Tibial nerve (tissue), 4 donors: ENCODE results near the gene ZNF860. TPM values are rescaled to one million over a fixed set of nuclear protein-coding genes. Genes with fewer than 3 reads are reported as not detected.

ENCODE experiments used
- DNase-seq, 2 donors: peaks; one replicate each; pipeline ENCODE4 v3.0.0-alpha.2; 2019; ENCODE audit warnings: low spot score in 2 of 2
- H3K27ac ChIP-seq, 4 donors: fragments of 200-600 bp; sonication (generic) in 3 of 4; one replicate each; pipeline ENCODE4 v1.5.1; 2017 to 2019; ENCODE audit warnings: mild to moderate bottlenecking in 1 of 4
- H3K27me3 ChIP-seq, 2 donors: fragments of 200-600 bp; sonication (generic) in 1 of 2; one replicate each; pipeline versions ENCODE4 v1.5.1 to v1.6.0; 2017 to 2019
- H3K36me3 ChIP-seq, 3 donors: fragments of 200-600 bp; sonication (generic); one replicate each; pipeline ENCODE4 v1.5.1; 2018 to 2019
- H3K4me1 ChIP-seq, 4 donors: fragments of 200-600 bp; sonication (generic) in 3 of 4; one replicate each; pipeline ENCODE4 v1.5.1; 2017 to 2019
- H3K4me3 ChIP-seq, 4 donors: fragments of 200-600 bp; sonication (generic) in 3 of 4; one replicate each; pipeline ENCODE4 v1.5.1; 2017 to 2019; ENCODE audit warnings: mild to moderate bottlenecking in 1 of 4, moderate library complexity in 1 of 4
- H3K9me3 ChIP-seq, 4 donors: fragments of 200-600 bp; sonication (generic) in 3 of 4; one replicate each; pipeline ENCODE4 v1.5.1; 2017 to 2019
- EP300 ChIP-seq, 2 donors: sonication (generic); formaldehyde crosslinking; IDR thresholded peaks; one replicate each; pipeline ENCODE4 v1.6.1; 2017; ENCODE audit warnings: antibody characterized with exemption in 2 of 2, mild to moderate bottlenecking in 1 of 2
- POLR2A ChIP-seq, 2 donors: fragments of 450-650 bp; IDR thresholded peaks; one replicate each; pipeline ENCODE4 v1.6.1; 2017; ENCODE audit warnings: antibody characterized with exemption in 2 of 2, mild to moderate bottlenecking in 2 of 2, moderate library complexity in 2 of 2
- WGBS, 2 donors: methylation state at CpG; one replicate each; pipeline ENCODE4 v1.1.5; 2018; 5-methylcytosine and 5-hydroxymethylcytosine counted together
- total RNA-seq, 4 donors: library from RNA; depleted of rRNA; stranded (reverse); fragments of >200 nt; gene quantifications; one replicate each; pipeline ENCODE4 v1.1.0, GENCODE V29; 2016
- TF ChIP-seq, protein P1 (sequence below), 5 experiments: fragments of 200-600 bp in 3 of 5; fragments of 450-650 bp in 2 of 5; sonication (generic) in 3 of 5; IDR thresholded peaks; one replicate each; pipeline ENCODE4 v1.5.1; 2016 to 2019; ENCODE audit warnings: antibody characterized with exemption in 5 of 5, mild to moderate bottlenecking in 3 of 5, moderate library complexity in 2 of 5

Gene ZNF860
- total RNA-seq, 4 donors from 2014 or later: 0.84 to 1.8 (median 1.3) TPM

- TF ChIP-seq POLR2A (IDR thresholded peaks at IDR 0.05) (no peak), EP300 (IDR thresholded peaks at IDR 0.05) (no peak)
- TF ChIP-seq, protein P1, sequence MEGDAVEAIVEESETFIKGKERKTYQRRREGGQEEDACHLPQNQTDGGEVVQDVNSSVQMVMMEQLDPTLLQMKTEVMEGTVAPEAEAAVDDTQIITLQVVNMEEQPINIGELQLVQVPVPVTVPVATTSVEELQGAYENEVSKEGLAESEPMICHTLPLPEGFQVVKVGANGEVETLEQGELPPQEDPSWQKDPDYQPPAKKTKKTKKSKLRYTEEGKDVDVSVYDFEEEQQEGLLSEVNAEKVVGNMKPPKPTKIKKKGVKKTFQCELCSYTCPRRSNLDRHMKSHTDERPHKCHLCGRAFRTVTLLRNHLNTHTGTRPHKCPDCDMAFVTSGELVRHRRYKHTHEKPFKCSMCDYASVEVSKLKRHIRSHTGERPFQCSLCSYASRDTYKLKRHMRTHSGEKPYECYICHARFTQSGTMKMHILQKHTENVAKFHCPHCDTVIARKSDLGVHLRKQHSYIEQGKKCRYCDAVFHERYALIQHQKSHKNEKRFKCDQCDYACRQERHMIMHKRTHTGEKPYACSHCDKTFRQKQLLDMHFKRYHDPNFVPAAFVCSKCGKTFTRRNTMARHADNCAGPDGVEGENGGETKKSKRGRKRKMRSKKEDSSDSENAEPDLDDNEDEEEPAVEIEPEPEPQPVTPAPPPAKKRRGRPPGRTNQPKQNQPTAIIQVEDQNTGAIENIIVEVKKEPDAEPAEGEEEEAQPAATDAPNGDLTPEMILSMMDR (IDR thresholded peaks at IDR 0.05): no peak
- Histone ChIP-seq H3K36me3 (no peaks in the 10 kb centered on the region), H3K27me3 (no peaks in the 10 kb centered on the region), H3K4me1 (peaks cover 0 to 13% (median 5%) of the 10 kb centered on the region in 4 donors), H3K27ac (no peak overlapping the region), H3K4me3 (no peak overlapping the region), H3K9me3 (no peaks in the 10 kb centered on the region)
- 65 to 79% methylated on average over 5 of the region's 5 CpGs for WGBS, 2 donors
- no peak for DNase-seq
Measured at GRCh38 chr3:31974471-31974870, 7.1 kb upstream of the ZNF860 start.

DNA sequence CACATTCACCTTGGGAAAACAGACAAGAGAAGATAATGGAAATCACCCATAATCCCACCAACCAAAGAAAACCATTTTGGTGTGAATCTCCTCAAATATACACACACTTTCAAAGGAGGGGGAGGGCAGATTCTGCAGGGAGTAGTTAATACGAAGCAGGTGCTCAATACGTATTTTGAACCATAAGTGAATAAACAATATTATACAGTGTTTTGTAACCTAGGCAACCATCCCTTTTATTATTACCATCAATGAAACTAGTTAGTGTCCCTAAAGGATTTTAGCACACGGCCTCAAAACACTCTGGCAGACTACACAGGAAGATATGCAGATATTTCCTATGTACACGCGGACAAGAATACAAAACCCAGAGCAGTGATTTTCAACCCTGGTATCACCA is 6.6 kb upstream of the ZNF860 start:
- WGBS, 2 donors: 78 to 86% methylated on average over 5 of the region's 5 CpGs
- no peaks in the 10 kb centered on the region for H3K27me3 ChIP-seq
- DNase-seq: no peak

DNA sequence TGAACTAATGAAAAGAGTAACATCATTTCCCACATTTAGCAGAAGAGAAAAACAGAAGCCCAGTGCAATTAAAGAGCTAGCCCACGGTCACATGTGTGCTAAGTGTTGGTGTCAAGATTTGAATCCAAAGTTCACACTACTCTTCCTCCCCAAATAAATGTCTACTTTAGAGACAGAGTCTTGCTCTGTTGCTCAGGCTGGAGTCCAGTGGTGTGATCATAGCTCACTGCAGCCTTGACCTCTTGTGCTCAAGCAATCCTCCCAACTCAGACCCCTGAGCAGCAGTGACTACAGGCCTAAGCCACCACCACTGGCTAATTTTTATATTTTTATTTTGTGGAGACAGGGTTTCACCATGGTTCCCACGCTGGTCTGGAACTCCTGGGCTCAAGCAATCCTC is 5.2 kb upstream of the ZNF860 start:
- no peaks in the 10 kb centered on the region for H3K36me3 ChIP-seq
- H3K4me1 ChIP-seq: peaks cover 0 to 23% (median 11%) of the 10 kb centered on the region in 4 donors
- DNase-seq: no peak
- TF ChIP-seq, protein P1 (IDR thresholded peaks at IDR 0.05): no peak
- TF ChIP-seq POLR2A (IDR thresholded peaks at IDR 0.05) (no peak), EP300 (IDR thresholded peaks at IDR 0.05) (no peak)
- 86 to 100% methylated on average over 2 of the region's 2 CpGs for WGBS, 2 donors
- H3K4me3 ChIP-seq: no peak overlapping the region
- no peaks in the 10 kb centered on the region for H3K27me3 ChIP-seq
- no peaks in the 10 kb centered on the region for H3K9me3 ChIP-seq
- H3K27ac ChIP-seq: no peak overlapping the region

More for the DNA sequence above, 6.6 kb upstream of the ZNF860 start:
- H3K9me3 ChIP-seq: no peaks in the 10 kb centered on the region
- H3K4me3 ChIP-seq: no peak overlapping the region
- H3K27ac ChIP-seq: no peak overlapping the region
- H3K36me3 ChIP-seq: no peaks in the 10 kb centered on the region
- no peak for TF ChIP-seq POLR2A (IDR thresholded peaks at IDR 0.05)
- no peak for TF ChIP-seq EP300 (IDR thresholded peaks at IDR 0.05)
- TF ChIP-seq, protein P1 (IDR thresholded peaks at IDR 0.05): no peak
- peaks cover 0 to 17% (median 8%) of the 10 kb centered on the region in 4 donors for H3K4me1 ChIP-seq

DNA sequence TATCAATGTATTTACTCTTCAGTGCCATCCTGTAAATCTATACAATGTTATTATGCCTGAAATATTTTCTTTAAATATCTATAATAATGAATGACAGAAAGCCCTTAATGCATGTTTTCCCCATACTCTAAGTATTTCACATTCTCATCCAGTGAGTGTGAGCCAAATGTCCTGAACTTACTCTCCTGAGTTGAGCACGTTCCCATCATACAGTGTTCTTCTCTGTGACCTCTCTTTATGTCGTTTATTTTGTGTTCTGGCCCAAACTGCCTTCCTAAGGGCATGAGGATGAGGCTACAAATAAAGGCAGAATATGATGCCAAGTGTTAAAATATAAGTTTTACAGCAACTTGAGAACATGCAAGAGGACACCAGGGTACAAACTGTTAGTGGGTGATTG is 3.8 kb upstream of the ZNF860 start:
- Histone ChIP-seq H3K27me3 (no peaks in the 10 kb centered on the region), H3K36me3 (no peaks in the 10 kb centered on the region), H3K4me3 (no peak overlapping the region), H3K9me3 (no peaks in the 10 kb centered on the region), H3K4me1 (peaks cover 0 to 29% (median 13%) of the 10 kb centered on the region in 4 donors), H3K27ac (no peak overlapping the region)
- TF ChIP-seq POLR2A (IDR thresholded peaks at IDR 0.05): no peak
- TF ChIP-seq, protein P1 (IDR thresholded peaks at IDR 0.05): no peak
- TF ChIP-seq EP300 (IDR thresholded peaks at IDR 0.05): no peak
- DNase-seq: no peak
- 76 to 83% methylated on average over 2 of the region's 2 CpGs for WGBS, 2 donors

GRCh38 chr3:31978553-31978952 is 3.0 kb upstream of the ZNF860 start:
- no peak for DNase-seq
- TF ChIP-seq EP300 (IDR thresholded peaks at IDR 0.05) (no peak), POLR2A (IDR thresholded peaks at IDR 0.05) (no peak)
- TF ChIP-seq, protein P1 (IDR thresholded peaks at IDR 0.05): no peak
- H3K27me3 ChIP-seq: no peaks in the 10 kb centered on the region
- H3K27ac ChIP-seq: no peak overlapping the region
- H3K9me3 ChIP-seq: no peaks in the 10 kb centered on the region
- no peaks in the 10 kb centered on the region for H3K36me3 ChIP-seq
- 90 to 97% methylated on average over 4 of the region's 4 CpGs for WGBS, 2 donors
- no peak overlapping the region for H3K4me3 ChIP-seq
- peaks cover 0 to 23% (median 13%) of the 10 kb centered on the region in 4 donors for H3K4me1 ChIP-seq
